Measurements from ENCODE around the gene NSMF.
"Not testable (repeated sequence)": the region's sequence is repeated elsewhere in the genome, so short reads cannot be mapped to it uniquely, and the experiment has no call there.

NSMF gene

GRCh38 chr9:137455359-137455991, 3.7 kb downstream of the NSMF start:
- Histone ChIP-seq H3K4me3 (ENCODE audit: low read length in 2 of 2) (no peak overlapping the region), H3K36me3 (ENCODE audit: control insufficient read depth in 2 of 2, insufficient read depth in 2 of 2, low read length in 2 of 2) (no peaks in the 10 kb centered on the region), H3K27ac (ENCODE audit: low read length) (no peak overlapping the region), H3K9me3 (ENCODE audit: control insufficient read depth in 2 of 2, low read length in 2 of 2) (no peaks in the 10 kb centered on the region), H3K4me1 (ENCODE audit: control insufficient read depth, insufficient read depth, low read length) (peaks cover 39% of the 10 kb centered on the region), H3K9ac (ENCODE audit: low read length in 2 of 2) (no peak overlapping the region), H3K27me3 (ENCODE audit: control insufficient read depth in 1 of 2, insufficient read depth in 2 of 2, low read length in 2 of 2) (no peaks in the 10 kb centered on the region)

DNA sequence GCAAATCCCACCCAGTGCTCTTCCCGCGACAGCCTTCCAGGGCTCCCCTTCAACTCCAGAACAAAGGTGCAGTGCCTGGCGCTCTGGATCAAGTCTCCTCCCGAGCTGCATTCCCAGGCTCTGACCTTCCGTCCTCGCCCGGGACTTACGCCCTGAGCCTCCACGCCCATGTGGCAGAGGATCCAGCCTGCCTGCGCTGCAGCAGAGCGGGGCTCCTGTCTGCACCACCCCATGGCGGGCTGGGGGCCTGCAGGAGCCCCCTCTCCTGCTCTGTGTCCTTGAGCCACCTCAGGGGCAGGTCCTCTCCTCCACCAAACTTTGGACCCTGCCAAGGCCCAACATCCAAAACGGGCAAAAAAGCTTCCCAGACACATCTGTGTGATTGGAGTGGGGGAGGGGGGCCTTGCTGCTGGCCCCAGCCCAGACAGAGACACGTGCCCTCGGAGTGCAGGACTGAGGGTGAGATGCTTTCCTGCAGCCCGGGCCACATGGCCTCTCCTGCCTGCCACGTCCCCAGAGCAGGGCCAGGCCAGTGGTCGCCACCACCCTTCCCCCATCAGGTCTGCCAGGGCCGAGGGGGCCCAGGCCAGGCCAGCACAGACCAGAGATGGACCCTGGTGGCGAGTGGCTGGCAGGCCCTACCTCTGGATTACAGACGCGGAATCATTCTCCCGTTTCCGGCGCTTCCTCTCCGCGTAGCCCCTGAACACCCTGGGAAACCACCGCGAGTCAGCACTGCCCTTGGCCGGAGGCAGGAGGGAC, 4.4 kb downstream of the NSMF start:
- peak overlapping the region; percentile 50 to 70 for H3K4me3 ChIP-seq (ENCODE audit: low read length in 2 of 2)
- no peaks in the 10 kb centered on the region for H3K36me3 ChIP-seq (ENCODE audit: control insufficient read depth in 2 of 2, insufficient read depth in 2 of 2, low read length in 2 of 2)
- H3K27me3 ChIP-seq (ENCODE audit: control insufficient read depth in 1 of 2, insufficient read depth in 2 of 2, low read length in 2 of 2): no peaks in the 10 kb centered on the region
- H3K9ac ChIP-seq (ENCODE audit: low read length in 2 of 2): peak overlapping the region; percentile 14 to 47
- H3K9me3 ChIP-seq (ENCODE audit: control insufficient read depth in 2 of 2, low read length in 2 of 2): no peaks in the 10 kb centered on the region
- peak overlapping the region; percentile 18 for H3K27ac ChIP-seq (ENCODE audit: low read length)
- peaks cover 38% of the 10 kb centered on the region for H3K4me1 ChIP-seq (ENCODE audit: control insufficient read depth, insufficient read depth, low read length)

DNA sequence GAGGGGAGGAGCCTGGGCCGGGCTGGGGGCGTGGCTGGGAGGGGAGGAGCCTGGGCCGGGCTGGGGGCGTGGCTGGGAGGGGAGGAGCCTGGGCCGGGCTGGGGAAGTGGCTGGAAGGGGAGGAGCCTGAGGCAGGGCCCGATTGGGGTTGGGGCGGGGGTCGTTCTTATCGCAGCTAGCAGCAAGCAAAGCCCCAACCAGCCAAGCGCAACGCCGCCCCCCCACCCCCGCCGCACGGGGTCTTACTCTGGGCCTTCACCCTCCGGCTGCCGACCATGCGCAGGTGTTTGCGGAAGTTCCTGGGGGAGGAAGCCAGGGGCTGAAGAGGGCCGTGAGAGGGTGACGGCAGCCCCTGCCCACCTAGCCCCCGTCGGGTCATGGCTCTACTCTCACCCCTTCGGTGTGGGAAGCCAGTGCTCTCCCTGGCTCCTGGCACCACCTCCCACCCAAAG, 5.0 kb downstream of the NSMF start:
- H3K27ac ChIP-seq (ENCODE audit: low read length): peak overlapping the region; percentile 18
- peaks cover 0 to 2% of the 10 kb centered on the region in 2 donors for H3K36me3 ChIP-seq (ENCODE audit: control insufficient read depth in 2 of 2, insufficient read depth in 2 of 2, low read length in 2 of 2)
- H3K9ac ChIP-seq (ENCODE audit: low read length in 2 of 2): peak overlapping the region; percentile 14 to 47
- no peaks in the 10 kb centered on the region for H3K27me3 ChIP-seq (ENCODE audit: control insufficient read depth in 1 of 2, insufficient read depth in 2 of 2, low read length in 2 of 2)
- no peaks in the 10 kb centered on the region for H3K9me3 ChIP-seq (ENCODE audit: control insufficient read depth in 2 of 2, low read length in 2 of 2)
- H3K4me1 ChIP-seq (ENCODE audit: control insufficient read depth, insufficient read depth, low read length): peaks cover 33% of the 10 kb centered on the region
- peak overlapping the region; percentile 50 to 70 for H3K4me3 ChIP-seq (ENCODE audit: low read length in 2 of 2)

DNA sequence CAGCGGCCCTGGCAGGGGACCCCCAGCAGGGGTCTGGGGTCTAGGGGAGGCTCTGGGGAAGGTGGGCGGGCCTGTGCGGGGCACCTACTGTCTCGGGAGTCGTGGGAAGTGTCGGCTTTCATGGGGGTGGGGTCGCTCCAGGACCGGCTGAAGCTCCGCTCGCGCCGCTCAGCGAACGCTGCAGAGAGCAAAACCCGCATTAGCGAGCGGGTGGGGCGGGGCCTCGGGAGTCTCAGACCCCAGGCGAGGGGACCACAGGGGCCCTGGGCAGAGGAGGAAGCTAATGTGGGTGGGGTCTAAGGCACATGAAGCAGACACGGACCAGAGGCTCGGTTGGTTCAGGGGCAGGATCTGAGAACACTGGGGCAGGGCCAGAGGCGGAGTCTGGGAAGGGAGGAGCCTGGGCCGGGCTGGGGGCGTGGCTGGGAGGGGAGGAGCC, 5.5 kb downstream of the NSMF start:
- peaks cover 30% of the 10 kb centered on the region for H3K4me1 ChIP-seq (ENCODE audit: control insufficient read depth, insufficient read depth, low read length)
- H3K27ac ChIP-seq (ENCODE audit: low read length): no peak overlapping the region
- H3K9me3 ChIP-seq (ENCODE audit: control insufficient read depth in 2 of 2, low read length in 2 of 2): no peaks in the 10 kb centered on the region
- H3K9ac ChIP-seq (ENCODE audit: low read length in 2 of 2): no peak overlapping the region
- H3K36me3 ChIP-seq (ENCODE audit: control insufficient read depth in 2 of 2, insufficient read depth in 2 of 2, low read length in 2 of 2): peaks cover 0 to 2% of the 10 kb centered on the region in 2 donors
- peak overlapping the region; percentile 54 to 70 for H3K4me3 ChIP-seq (ENCODE audit: low read length in 2 of 2)
- no peaks in the 10 kb centered on the region for H3K27me3 ChIP-seq (ENCODE audit: control insufficient read depth in 1 of 2, insufficient read depth in 2 of 2, low read length in 2 of 2)

GRCh38 chr9:137452761-137453642, 6.1 kb downstream of the NSMF start:
- Histone ChIP-seq H3K27me3 (ENCODE audit: control insufficient read depth in 1 of 2, insufficient read depth in 2 of 2, low read length in 2 of 2) (no peaks in the 10 kb centered on the region), H3K4me1 (ENCODE audit: control insufficient read depth, insufficient read depth, low read length) (peaks cover 24% of the 10 kb centered on the region), H3K4me3 (ENCODE audit: low read length in 2 of 2) (peak overlapping the region; percentile 54 to 70), H3K9ac (ENCODE audit: low read length in 2 of 2) (no peak overlapping the region), H3K27ac (ENCODE audit: low read length) (no peak overlapping the region), H3K36me3 (ENCODE audit: control insufficient read depth in 2 of 2, insufficient read depth in 2 of 2, low read length in 2 of 2) (peaks cover 0 to 2% of the 10 kb centered on the region in 2 donors), H3K9me3 (ENCODE audit: control insufficient read depth in 2 of 2, low read length in 2 of 2) (no peaks in the 10 kb centered on the region)

GRCh38 chr9:137452006-137452760, 7.0 kb downstream of the NSMF start:
- peaks cover 21% of the 10 kb centered on the region for H3K4me1 ChIP-seq (ENCODE audit: control insufficient read depth, insufficient read depth, low read length)
- H3K27ac ChIP-seq (ENCODE audit: low read length): no peak overlapping the region
- no peak overlapping the region for H3K9ac ChIP-seq (ENCODE audit: low read length in 2 of 2)
- H3K9me3 ChIP-seq (ENCODE audit: control insufficient read depth in 2 of 2, low read length in 2 of 2): no peaks in the 10 kb centered on the region
- peaks cover 0 to under 1% of the 10 kb centered on the region in 2 donors for H3K27me3 ChIP-seq (ENCODE audit: control insufficient read depth in 1 of 2, insufficient read depth in 2 of 2, low read length in 2 of 2)
- no peak overlapping the region for H3K4me3 ChIP-seq (ENCODE audit: low read length in 2 of 2)
- H3K36me3 ChIP-seq (ENCODE audit: control insufficient read depth in 2 of 2, insufficient read depth in 2 of 2, low read length in 2 of 2): peaks cover 0 to 2% of the 10 kb centered on the region in 2 donors

DNA sequence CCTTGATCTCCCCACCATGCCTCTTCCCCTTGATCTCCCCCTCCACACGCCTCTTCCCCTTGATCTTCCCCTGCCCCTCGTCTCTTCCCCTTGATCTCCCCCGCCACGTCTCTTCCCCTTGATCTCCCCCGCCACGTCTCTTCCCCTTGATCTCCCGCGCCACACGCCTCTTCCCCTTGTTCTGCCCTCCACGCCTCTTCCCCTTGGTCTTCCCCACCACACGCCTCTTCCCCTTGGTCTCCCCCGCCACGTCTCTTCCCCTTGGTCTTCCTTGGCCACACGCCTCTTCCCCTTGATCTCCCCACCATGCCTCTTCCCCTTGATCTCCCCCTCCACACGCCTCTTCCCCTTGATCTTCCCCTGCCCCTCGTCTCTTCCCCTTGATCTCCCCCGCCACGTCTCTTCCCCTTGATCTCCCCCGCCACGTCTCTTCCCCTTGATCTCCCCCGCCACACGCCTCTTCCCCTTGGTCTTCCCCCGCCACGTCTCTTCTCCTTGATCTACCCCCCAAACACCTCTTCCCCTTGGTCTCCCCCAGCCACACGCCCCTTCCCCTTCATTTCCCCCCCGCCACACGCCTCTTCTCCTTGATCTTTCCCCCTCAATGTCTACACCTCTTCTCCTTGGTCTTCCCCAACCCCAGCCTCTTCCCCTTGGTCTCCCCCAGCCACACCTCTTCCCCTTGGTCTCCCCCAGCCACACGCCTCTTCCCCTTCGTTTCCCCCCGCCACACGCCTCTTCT, 7.7 kb downstream of the NSMF start:
- H3K9ac ChIP-seq (ENCODE audit: low read length in 2 of 2); H3K9me3 ChIP-seq (ENCODE audit: control insufficient read depth in 2 of 2, low read length in 2 of 2); H3K27me3 ChIP-seq (ENCODE audit: control insufficient read depth in 1 of 2, insufficient read depth in 2 of 2, low read length in 2 of 2); H3K4me3 ChIP-seq (ENCODE audit: low read length in 2 of 2); H3K27ac ChIP-seq (ENCODE audit: low read length); H3K36me3 ChIP-seq (ENCODE audit: control insufficient read depth in 2 of 2, insufficient read depth in 2 of 2, low read length in 2 of 2): not testable (repeated sequence)
- peaks cover 24% of the 10 kb centered on the region for H3K4me1 ChIP-seq (ENCODE audit: control insufficient read depth, insufficient read depth, low read length)

DNA sequence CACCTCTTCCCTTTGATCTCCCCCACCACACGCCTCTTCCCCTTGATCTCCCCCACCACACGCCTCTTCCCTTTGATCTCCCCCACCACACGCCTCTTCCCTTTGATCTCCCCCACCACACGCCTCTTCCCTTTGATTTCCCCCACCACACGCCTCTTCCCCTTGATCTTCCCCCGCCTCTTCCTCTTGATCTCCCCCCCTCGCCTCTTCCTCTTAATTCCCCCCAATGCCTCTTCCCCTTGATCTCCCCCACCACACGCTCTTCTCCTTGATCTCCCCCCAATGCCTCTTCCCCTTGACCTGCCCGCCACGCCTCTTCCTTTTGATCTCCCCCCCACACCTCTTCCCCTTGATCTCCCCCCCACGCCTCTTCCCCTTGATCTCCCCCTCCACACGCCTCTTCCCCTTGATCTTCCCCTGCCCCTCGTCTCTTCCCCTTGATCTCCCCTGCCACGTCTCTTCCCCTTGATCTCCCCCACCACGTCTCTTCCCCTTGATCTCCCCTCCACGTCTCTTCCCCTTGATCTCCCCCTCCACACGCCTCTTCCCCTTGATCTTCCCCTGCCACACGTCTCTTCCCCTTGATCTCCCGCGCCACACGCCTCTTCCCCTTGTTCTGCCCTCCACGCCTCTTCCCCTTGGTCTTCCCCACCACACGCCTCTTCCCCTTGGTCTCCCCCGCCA, 8.5 kb downstream of the NSMF start:
- peaks cover 24% of the 10 kb centered on the region for H3K4me1 ChIP-seq (ENCODE audit: control insufficient read depth, insufficient read depth, low read length)
- not testable (repeated sequence) for H3K36me3 ChIP-seq (ENCODE audit: control insufficient read depth in 2 of 2, insufficient read depth in 2 of 2, low read length in 2 of 2); H3K27me3 ChIP-seq (ENCODE audit: control insufficient read depth in 1 of 2, insufficient read depth in 2 of 2, low read length in 2 of 2); H3K9ac ChIP-seq (ENCODE audit: low read length in 2 of 2); H3K9me3 ChIP-seq (ENCODE audit: control insufficient read depth in 2 of 2, low read length in 2 of 2); H3K4me3 ChIP-seq (ENCODE audit: low read length in 2 of 2); H3K27ac ChIP-seq (ENCODE audit: low read length)

DNA sequence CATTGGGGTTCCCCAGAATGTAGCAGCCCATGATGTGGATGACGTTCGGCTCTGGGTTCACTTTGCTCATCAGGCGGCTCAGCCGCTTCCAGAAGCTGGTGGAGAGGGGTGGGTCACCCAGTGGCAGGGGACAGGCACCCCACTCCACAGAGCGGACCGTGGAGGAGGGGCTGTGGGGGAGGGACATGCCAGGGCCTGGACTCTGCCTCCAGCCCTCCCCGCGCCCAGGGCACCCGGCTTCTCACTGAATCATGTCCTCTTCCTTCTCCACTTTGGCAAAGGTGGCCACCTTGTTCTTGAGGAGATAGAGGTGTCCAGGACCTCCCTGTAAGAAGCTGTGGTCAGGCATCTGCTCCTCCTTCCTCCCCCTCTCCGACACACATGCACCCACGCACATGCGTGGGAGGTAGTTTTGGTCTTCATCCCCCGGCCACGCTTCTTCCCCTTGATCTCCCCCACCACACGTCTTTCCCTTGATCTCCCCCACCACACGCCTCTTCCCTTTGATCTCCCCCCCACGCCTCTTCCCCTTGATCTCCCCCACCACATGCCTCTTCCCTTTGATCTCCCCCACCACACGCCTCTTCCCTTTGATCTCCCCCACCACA, 9.1 kb downstream of the NSMF start:
- Histone ChIP-seq H3K27me3 (ENCODE audit: control insufficient read depth in 1 of 2, insufficient read depth in 2 of 2, low read length in 2 of 2) (peaks cover 4 to 6% of the 10 kb centered on the region in 2 donors), H3K9me3 (ENCODE audit: control insufficient read depth in 2 of 2, low read length in 2 of 2) (no peaks in the 10 kb centered on the region), H3K36me3 (ENCODE audit: control insufficient read depth in 2 of 2, insufficient read depth in 2 of 2, low read length in 2 of 2) (peaks cover 0 to 2% of the 10 kb centered on the region in 2 donors), H3K4me3 (ENCODE audit: low read length in 2 of 2) (no peak overlapping the region), H3K9ac (ENCODE audit: low read length in 2 of 2) (no peak overlapping the region), H3K27ac (ENCODE audit: low read length) (no peak overlapping the region), H3K4me1 (ENCODE audit: control insufficient read depth, insufficient read depth, low read length) (peaks cover 21% of the 10 kb centered on the region)
